H1 (cell line): ENCODE results near the gene CELF4. TPM values are rescaled to one million over a fixed set of nuclear protein-coding genes. Genes with fewer than 3 reads are reported as not detected.

ENCODE experiments used
- CTCF ChIA-PET: fragments of 300-600 bp; sonication (Branson Sonifier 250); formaldehyde crosslinking; loops from one replicate; lab custom pipeline; 2021; ENCODE audit not compliant: partially characterized antibody; lab: Charles Lee
- POLR2A ChIA-PET: fragments of 300-600 bp; sonication (Branson Sonifier 250); formaldehyde crosslinking; loops from one replicate; lab custom pipeline; 2021; ENCODE audit warnings: inconsistent platforms; ENCODE audit not compliant: partially characterized antibody; lab: Charles Lee
- DNase-seq, 2 experiments: peaks; one replicate each; pipeline versions ENCODE4 v3.0.0 to v3.0.0-alpha.2; 2010 to 2022; ENCODE audit warnings: low spot score in 2 of 2, low read depth in 1 of 2, mixed read lengths in 1 of 2
- FAIRE-seq: peaks from 2 replicates; lab custom pipeline; 2011; peaks lifted over from hg19 to GRCh38; lab: Jason Lieb, UNC
- H2AFZ ChIP-seq: 2 replicates; pipeline ENCODE4 v1.8.1; 2012; ENCODE audit warnings: low read length, inconsistent platforms
- H2AK5ac ChIP-seq: 2 replicates; pipeline ENCODE4 v1.6.1; 2013; ENCODE audit warnings: low read depth, low read length
- H2BK120ac ChIP-seq: replicated peaks from 2 replicates; pipeline ENCODE3; 2013; ENCODE audit warnings: low read depth, low read length, inconsistent platforms
- H2BK12ac ChIP-seq: 2 replicates; pipeline ENCODE4 v1.6.1; 2013; ENCODE audit warnings: low read depth, low read length
- H2BK15ac ChIP-seq: 2 replicates; pipeline ENCODE4 v1.6.1; 2013; ENCODE audit warnings: low read length
- H2BK20ac ChIP-seq: 2 replicates; pipeline ENCODE4 v1.6.1; 2013; ENCODE audit warnings: low read length
- H2BK5ac ChIP-seq: 2 replicates; pipeline ENCODE4 v1.6.1; 2013; ENCODE audit warnings: low read depth, low read length
- H3K14ac ChIP-seq: 2 replicates; pipeline ENCODE4 v1.6.1; 2013; ENCODE audit warnings: inconsistent platforms; ENCODE audit not compliant: insufficient read length
- H3K18ac ChIP-seq: 2 replicates; pipeline ENCODE4 v1.6.1; 2013; ENCODE audit warnings: low read length; ENCODE audit errors: extremely low read depth
- H3K23ac ChIP-seq: 2 replicates; pipeline ENCODE4 v1.6.1; 2013; ENCODE audit warnings: inconsistent platforms; ENCODE audit not compliant: insufficient read length
- H3K23me2 ChIP-seq: 2 replicates; pipeline ENCODE4 v1.6.1; 2013; ENCODE audit warnings: low read depth, low read length
- H3K27ac ChIP-seq: 2 replicates; pipeline ENCODE4 v1.6.1; 2011; ENCODE audit warnings: low read depth, low read length, inconsistent platforms
- H3K27me3 ChIP-seq, 4 experiments: replicated peaks in 1 of 4; 1 replicate in 1 of 4; 2 replicates in 3 of 4; pipeline versions ENCODE4 v1.6.1 to v1.8.1; 2011 to 2013; ENCODE audit warnings: low read length in 3 of 4, mild to moderate bottlenecking in 3 of 4, inconsistent platforms in 2 of 4, mixed read lengths in 2 of 4, moderate library complexity in 1 of 4; ENCODE audit not compliant: control insufficient read depth in 3 of 4, insufficient read depth in 3 of 4; ENCODE audit errors: extremely low read depth in 1 of 4
- H3K36me3 ChIP-seq, 4 experiments: 2 replicates each; pipeline versions ENCODE4 v1.6.1 to v1.8.1; 2011 to 2013; ENCODE audit warnings: mild to moderate bottlenecking in 4 of 4, low read length in 3 of 4, moderate library complexity in 2 of 4, control low read depth in 1 of 4, inconsistent platforms in 1 of 4; ENCODE audit not compliant: insufficient read depth in 4 of 4, control insufficient read depth in 2 of 4
- H3K4ac ChIP-seq: replicated peaks from 2 replicates; pipeline ENCODE3; 2013; ENCODE audit warnings: low read length, low read depth, mixed read lengths, inconsistent platforms; ENCODE audit not compliant: insufficient read length
- H3K4me1 ChIP-seq, 4 experiments: replicated peaks in 1 of 4; 1 replicate in 1 of 4; 2 replicates in 3 of 4; pipeline versions ENCODE4 v1.6.1 to v1.8.1; 2011 to 2013; ENCODE audit warnings: low read length in 3 of 4, inconsistent platforms in 2 of 4, mixed read lengths in 1 of 4; ENCODE audit not compliant: insufficient read depth in 4 of 4, control insufficient read depth in 3 of 4
- H3K4me2 ChIP-seq, 2 experiments: 2 replicates each; pipeline versions ENCODE4 v1.6.1 to v1.8.1; 2011 to 2013; ENCODE audit warnings: low read depth in 2 of 2, low read length in 2 of 2, control low read depth in 1 of 2, inconsistent platforms in 1 of 2, mild to moderate bottlenecking in 1 of 2; ENCODE audit not compliant: insufficient read depth in 1 of 2
- H3K4me3 ChIP-seq, 4 experiments: fragments of 200-600, 300-600 bp in 1 of 4; sonication (generic), shearing (Covaris generic), sonication (Bioruptor Twin) in 1 of 4; 2 replicates each; pipeline versions ENCODE4 v1.5.1 to v1.8.1; 2011 to 2016; ENCODE audit warnings: low read length in 4 of 4, low read depth in 3 of 4, control low read depth in 2 of 4, inconsistent platforms in 2 of 4, mild to moderate bottlenecking in 2 of 4, mixed read lengths in 1 of 4, moderate library complexity in 1 of 4; ENCODE audit not compliant: insufficient read depth in 2 of 4; ENCODE audit errors: extremely low read depth in 1 of 4
- H3K56ac ChIP-seq: replicated peaks from 2 replicates; pipeline ENCODE3; 2013; ENCODE audit warnings: low read depth, mild to moderate bottlenecking, mixed read lengths, low read length, inconsistent platforms; ENCODE audit not compliant: insufficient read length
- H3K79me1 ChIP-seq: 2 replicates; pipeline ENCODE4 v1.6.1; 2013; ENCODE audit warnings: low read depth, low read length, control low read depth
- H3K79me2 ChIP-seq, 2 experiments: 2 replicates each; pipeline versions ENCODE4 v1.6.1 to v1.8.1; 2012 to 2013; ENCODE audit warnings: low read length in 2 of 2, mild to moderate bottlenecking in 2 of 2, inconsistent platforms in 1 of 2; ENCODE audit not compliant: insufficient read depth in 2 of 2, control insufficient read depth in 1 of 2
- H3K9ac ChIP-seq, 4 experiments: replicated peaks in 1 of 4; 1 replicate in 1 of 4; 2 replicates in 3 of 4; pipeline versions ENCODE4 v1.6.1 to v1.8.1; 2011 to 2013; ENCODE audit warnings: low read depth in 3 of 4, low read length in 3 of 4, control low read depth in 2 of 4, mild to moderate bottlenecking in 2 of 4, moderate library complexity in 2 of 4, inconsistent platforms in 1 of 4; ENCODE audit errors: extremely low read depth in 1 of 4
- H3K9me3 ChIP-seq, 2 experiments: 2 replicates each; pipeline versions ENCODE4 v1.6.1 to v1.8.1; 2012 to 2013; ENCODE audit warnings: mild to moderate bottlenecking in 2 of 2, moderate library complexity in 2 of 2, control low read depth in 1 of 2, inconsistent platforms in 1 of 2, low read depth in 1 of 2, low read length in 1 of 2, mixed read lengths in 1 of 2; ENCODE audit not compliant: insufficient read depth in 2 of 2
- H4K20me1 ChIP-seq, 2 experiments: replicated peaks in 1 of 2; 2 replicates each; pipeline versions ENCODE3 to v1.8.1; 2011 to 2013; ENCODE audit warnings: inconsistent platforms in 2 of 2, low read length in 2 of 2, mild to moderate bottlenecking in 1 of 2; ENCODE audit not compliant: insufficient read depth in 2 of 2, control insufficient read depth in 1 of 2
- H4K5ac ChIP-seq: 2 replicates; pipeline ENCODE4 v1.6.1; 2013; ENCODE audit warnings: low read length, low read depth, mixed read lengths, inconsistent platforms; ENCODE audit not compliant: insufficient read length
- H4K8ac ChIP-seq: 2 replicates; pipeline ENCODE4 v1.8.0; 2013; ENCODE audit warnings: mild to moderate bottlenecking, moderate library complexity, low read length, inconsistent platforms; ENCODE audit not compliant: insufficient read depth; ENCODE audit errors: extremely low read depth
- H4K91ac ChIP-seq: replicated peaks from 2 replicates; pipeline ENCODE3; 2013; ENCODE audit warnings: low read length, mixed read lengths, inconsistent platforms; ENCODE audit not compliant: insufficient read length
- BCL11A ChIP-seq, 2 experiments: IDR thresholded peaks; one replicate each; pipeline ENCODE4 v1.6.1; 2011; ENCODE audit warnings: low read depth in 2 of 2, low read length in 2 of 2, mild to moderate bottlenecking in 2 of 2
- CHD2 ChIP-seq: IDR thresholded peaks from 2 replicates; pipeline ENCODE4 v1.6.1; 2012; ENCODE audit warnings: low read length, improper control_type of control experiment
- CTCF ChIP-seq, 3 experiments: IDR thresholded peaks; 1 replicate in 2 of 3; 2 replicates in 1 of 3; pipeline versions ENCODE4 v1.5.1 to v1.6.1; 2011; ENCODE audit warnings: low read length in 3 of 3, mild to moderate bottlenecking in 3 of 3, inconsistent platforms in 2 of 3, low read depth in 1 of 3, moderate library complexity in 1 of 3; ENCODE audit not compliant: insufficient read depth in 1 of 3; ENCODE audit errors: control extremely low read depth in 1 of 3
- EZH2 ChIP-seq: fragments of 200-600 bp; sonication (generic); IDR thresholded peaks from 2 replicates; pipeline ENCODE4 v1.7.1; 2012; ENCODE audit warnings: low read depth, mild to moderate bottlenecking, moderate library complexity, low read length, inconsistent platforms; ENCODE audit not compliant: severe bottlenecking
- HDAC2 ChIP-seq, 2 experiments: fragments of 300-600 bp in 1 of 2; sonication (generic) in 1 of 2; IDR thresholded peaks; 2 replicates each; pipeline ENCODE4 v1.6.1; 2011 to 2012; ENCODE audit warnings: low read depth in 2 of 2, low read length in 2 of 2, mild to moderate bottlenecking in 2 of 2, moderate library complexity in 2 of 2, borderline replicate concordance in 1 of 2, inconsistent platforms in 1 of 2
- PHF8 ChIP-seq: fragments of 200-600 bp; sonication (generic); conservative IDR thresholded peaks from 2 replicates; pipeline ENCODE4 v1.7.1; 2012; ENCODE audit warnings: low read depth, mild to moderate bottlenecking, inconsistent platforms, low read length, moderate library complexity
- POU5F1 ChIP-seq: IDR thresholded peaks from 2 replicates; pipeline ENCODE4 v1.6.1; 2011; ENCODE audit warnings: low read depth, mild to moderate bottlenecking, low read length, moderate library complexity
- RNF2 ChIP-seq: fragments of 200-900, 300-1000 bp; sonication (generic); IDR thresholded peaks from 2 replicates; pipeline ENCODE4 v1.7.1; 2016; ENCODE audit warnings: borderline replicate concordance, low read depth, mild to moderate bottlenecking, antibody characterized with exemption, low read length; ENCODE audit not compliant: poor library complexity, severe bottlenecking; ENCODE audit errors: missing control alignments
- SIX5 ChIP-seq: IDR thresholded peaks from 2 replicates; pipeline ENCODE4 v1.6.1; 2011; ENCODE audit warnings: mild to moderate bottlenecking, low read depth, low read length
- SP1 ChIP-seq: IDR thresholded peaks from 2 replicates; pipeline ENCODE4 v1.6.1; 2011; ENCODE audit warnings: low read depth, low read length
- TCF12 ChIP-seq: IDR thresholded peaks from 2 replicates; pipeline ENCODE4 v1.6.1; 2011; ENCODE audit warnings: low read depth, mild to moderate bottlenecking, low read length
- WGBS, 2 experiments: shearing (Covaris generic) in 1 of 2; methylation state at CpG; one replicate each; pipeline versions ENCODE4 v1.1.6 to v1.1.7; 2013 to 2015; ENCODE audit warnings: low lambda C conversion rate in 2 of 2, mixed read lengths in 2 of 2, inconsistent platforms in 1 of 2, low coverage in 1 of 2, missing lambda C conversion rate in 1 of 2; ENCODE audit not compliant: insufficient replicate concordance in 2 of 2, insufficient coverage in 1 of 2, insufficient read length in 1 of 2; ENCODE audit errors: extremely low coverage in 1 of 2, missing lambda C conversion rate in 1 of 2; 5-methylcytosine and 5-hydroxymethylcytosine counted together
- polyA plus RNA-seq, 7 experiments: library from polyadenylated mRNA; depleted of rRNA in 3 of 7; stranded (reverse) in 5 of 7; unstranded in 2 of 7; fragments of >200 nt in 5 of 7; fragments of 200-250 nt in 2 of 7; gene quantifications; 1 replicate in 5 of 7; 2 replicates in 1 of 7; 4 replicates in 1 of 7; pipeline versions ENCODE4 v1.2.1 to v1.2.3, GENCODE V29; 2011 to 2013; ENCODE audit warnings: missing spikeins in 2 of 7, mixed read lengths in 2 of 7
- total RNA-seq: library from RNA; stranded (reverse); fragmentation: NEBNext Ultra II Directional; extraction: Animal tissue kit (Norgen Biotek cat#: 25700); gene quantifications from 2 replicates; pipeline ENCODE4 v1.2.1, GENCODE V29; 2021

Gene CELF4
- total and polyA plus RNA-seq, 2 of the 8 experiments (the other 6 are each of a cell fraction or from before 2014, with no cell fraction given): 1.6 to 3.4 TPM

- Histone ChIP-seq H4K8ac (peak overlapping the region; percentile 71; the same call in 1 of the 2 replicates), H3K9me3 (no peaks in the 10 kb centered on the region), H3K79me2 (no peaks in the 10 kb centered on the region), H4K5ac (no peak overlapping the region), H3K4ac (no peak overlapping the region), H3K9ac (no peak overlapping the region), H3K4me3 (no peak overlapping the region), H3K4me2 (no peak overlapping the region), H3K18ac (no peak overlapping the region), H2BK5ac (no peak overlapping the region), H3K27me3 (no peaks in the 10 kb centered on the region; a peak in 2 of 7 replicates), H2BK12ac (no peak overlapping the region), H4K91ac (no peak overlapping the region), H3K27ac (no peak overlapping the region), H2AK5ac (no peak overlapping the region), H3K14ac (no peak overlapping the region), H2AFZ (no peak overlapping the region), H3K36me3 (no peaks in the 10 kb centered on the region), H3K79me1 (no peaks in the 10 kb centered on the region), H3K4me1 (peaks cover 0 to 3% (median 1%) of the 10 kb centered on the region in 4 experiments; a peak in 2 of 7 replicates), H3K23ac (no peak overlapping the region), H3K56ac (no peak overlapping the region), H2BK20ac (no peak overlapping the region), H2BK120ac (no peak overlapping the region), H4K20me1 (peaks cover 0 to 2% of the 10 kb centered on the region in 2 experiments), H3K23me2 (no peaks in the 10 kb centered on the region), H2BK15ac (no peak overlapping the region)
- 93% methylated on average over 3 of the region's 3 CpGs; no CpG with 5 or more reads in 1 of the 2 experiments for WGBS, 2 experiments
- DNase-seq: no peak
- CTCF ChIA-PET: interaction anchor here (0.9 to 2.8 kb wide), 5 partner anchors 9 to 76 kb away, joined by 3 to 11 read pairs (median 5); no protein-coding TSS in a partner anchor
- no peak for FAIRE-seq
- POLR2A ChIA-PET: no interaction called here
- no peak for TF ChIP-seq RNF2
- TF ChIP-seq TCF12: no peak
- TF ChIP-seq CHD2: no peak
- no peak for TF ChIP-seq HDAC2 (IDR thresholded peaks at IDR 0.05; ENCODE audit: borderline replicate concordance in 1 of 2, low read depth in 2 of 2, low read length in 2 of 2)
- TF ChIP-seq CTCF (IDR thresholded peaks at IDR 0.05; ENCODE audit: control extremely low read depth in 1 of 3, insufficient read depth in 1 of 3, low read depth in 1 of 3, low read length in 3 of 3): no peak
- TF ChIP-seq PHF8: no peak
- TF ChIP-seq EZH2: no peak
- TF ChIP-seq SP1: no peak
- no peak for TF ChIP-seq POU5F1
- TF ChIP-seq BCL11A (IDR thresholded peaks at IDR 0.05; ENCODE audit: low read depth in 2 of 2, low read length in 2 of 2): no peak
- no peak for TF ChIP-seq SIX5
Observed at GRCh38 chr18:37457341-37457740, 108.3 kb downstream of the CELF4 start.
